HepG2 (cell line): Measurements from ENCODE around the gene DYSF. TPM values are rescaled to one million over a fixed set of nuclear protein-coding genes. Genes with fewer than 3 reads are reported as not detected.

ENCODE experiments used
- ATAC-seq: fragments of 200-7000 bp; cut with Tn5 transposase; 3 replicates; pipeline ENCODE4 v1.9.1; 2020; ENCODE audit warnings: mild to moderate bottlenecking, moderate library complexity
- BruUV-seq: library from RNA; stranded (reverse); fragments of 400-500 nt; replicated peaks from 2 replicates; lab custom pipeline; 2021; lab: Mats Ljungman, UMichigan
- CTCF ChIA-PET: fragments of 300-600 bp; formaldehyde crosslinking; extraction: SDS; loops from one replicate; lab custom pipeline; 2021; ENCODE audit warnings: low total read pairs, inconsistent platforms, low intra/inter-chr PET ratio; lab: Yijun Ruan, JAX
- POLR2A ChIA-PET: fragments of 350-600 bp; sonication (Branson Sonifier 250); formaldehyde crosslinking; loops from one replicate; lab custom pipeline; 2020; ENCODE audit warnings: antibody characterized with exemption, inconsistent platforms; lab: Yijun Ruan, JAX
- DNase-seq: peaks from one replicate; pipeline ENCODE4 v3.0.0-alpha.2; 2015; ENCODE audit warnings: low spot score
- FAIRE-seq: peaks from 3 replicates; lab custom pipeline; 2011; peaks lifted over from hg19 to GRCh38; lab: Jason Lieb, UNC
- H2AFZ ChIP-seq: one replicate; pipeline ENCODE4 v1.6.1; 2011; ENCODE audit warnings: low read length, inconsistent platforms
- H3K27ac ChIP-seq: fragments of 300-600 bp; 3 replicates; pipeline ENCODE4 v1.8.0; 2011; ENCODE audit warnings: mixed run types, mild to moderate bottlenecking, mixed read lengths, low read length, inconsistent platforms; ENCODE audit not compliant: insufficient read depth; ENCODE audit errors: extremely low read length
- H3K27me3 ChIP-seq, 2 experiments: fragments of 200-600 bp in 1 of 2; 2 replicates in 1 of 2; 3 replicates in 1 of 2; pipeline versions ENCODE4 v1.6.0 to v1.8.0; 2011; ENCODE audit warnings: low read length in 2 of 2, mild to moderate bottlenecking in 2 of 2, moderate library complexity in 2 of 2, inconsistent platforms in 1 of 2; ENCODE audit not compliant: insufficient read depth in 2 of 2, control insufficient read depth in 1 of 2
- H3K36me3 ChIP-seq, 2 experiments: fragments of 200-600 bp in 1 of 2; replicated peaks in 1 of 2; 2 replicates in 1 of 2; 3 replicates in 1 of 2; pipeline versions ENCODE4 v1.5.1 to v1.8.0; 2011; ENCODE audit warnings: low read length in 2 of 2, inconsistent platforms in 1 of 2; ENCODE audit not compliant: insufficient read depth in 2 of 2, control insufficient read depth in 1 of 2
- H3K4me1 ChIP-seq: 2 replicates; pipeline ENCODE4 v1.5.1; 2012; ENCODE audit warnings: low read length, inconsistent platforms; ENCODE audit not compliant: insufficient read depth
- H3K4me2 ChIP-seq: 2 replicates; pipeline ENCODE4 v1.6.0; 2011; ENCODE audit warnings: low read depth, low read length, inconsistent platforms
- H3K4me3 ChIP-seq, 3 experiments: fragments of 200-600 bp in 1 of 3; sonication (generic), shearing (Covaris generic) in 1 of 3; replicated peaks in 1 of 3; 2 replicates each; pipeline ENCODE4 v1.5.1; 2011 to 2016; ENCODE audit warnings: low read length in 3 of 3, inconsistent platforms in 2 of 3, low read depth in 2 of 3, mild to moderate bottlenecking in 2 of 3, control low read depth in 1 of 3, mixed read lengths in 1 of 3; ENCODE audit not compliant: insufficient read depth in 1 of 3
- H3K79me2 ChIP-seq: one replicate; pipeline ENCODE4 v1.6.1; 2011; ENCODE audit warnings: low read length, inconsistent platforms; ENCODE audit not compliant: insufficient read depth
- H3K9ac ChIP-seq: 2 replicates; pipeline ENCODE4 v1.6.0; 2011; ENCODE audit warnings: mild to moderate bottlenecking, low read depth, low read length, inconsistent platforms; ENCODE audit not compliant: insufficient read depth
- H3K9me3 ChIP-seq: 2 replicates; pipeline ENCODE4 v1.5.1; 2012; ENCODE audit warnings: mild to moderate bottlenecking, low read length
- H4K20me1 ChIP-seq: 2 replicates; pipeline ENCODE4 v1.6.0; 2011; ENCODE audit warnings: inconsistent platforms, mild to moderate bottlenecking, low read length, moderate library complexity; ENCODE audit not compliant: insufficient read depth
- ELK4 ChIP-seq: sonication (generic); formaldehyde crosslinking; IDR thresholded peaks from 2 replicates; pipeline ENCODE4 v1.9.0; 2021; ENCODE audit warnings: missing genetic modification reagents, borderline replicate concordance
- HNF4A ChIP-seq: sonication (generic); formaldehyde crosslinking; IDR thresholded peaks from 2 replicates; pipeline ENCODE4 v1.4.0; 2020; ENCODE audit warnings: missing genetic modification reagents
- ZBTB10 ChIP-seq: sonication (generic); formaldehyde crosslinking; IDR thresholded peaks from 2 replicates; pipeline ENCODE4 v1.4.0; 2020; ENCODE audit warnings: missing genetic modification reagents, borderline replicate concordance
- ZNF124 ChIP-seq: sonication (generic); formaldehyde crosslinking; IDR thresholded peaks from 2 replicates; pipeline ENCODE4 v1.4.0; 2020; ENCODE audit warnings: missing genetic modification reagents
- ZNF407 ChIP-seq: sonication (generic); formaldehyde crosslinking; IDR thresholded peaks from one replicate; pipeline ENCODE4 v1.5.1; 2020; ENCODE audit warnings: mild to moderate bottlenecking, missing genetic modification reagents; ENCODE audit errors: not compliant biosample characterization
- ZNF710 ChIP-seq: sonication (generic); formaldehyde crosslinking; IDR thresholded peaks from 2 replicates; pipeline ENCODE4 v1.5.0; 2020; ENCODE audit warnings: mild to moderate bottlenecking, missing genetic modification reagents, borderline replicate concordance
- ZNF788 ChIP-seq: sonication (generic); formaldehyde crosslinking; IDR thresholded peaks from 2 replicates; pipeline ENCODE4 v1.5.0; 2020; ENCODE audit warnings: mild to moderate bottlenecking, missing genetic modification reagents, borderline replicate concordance
- WGBS: methylation state at CpG from one replicate; pipeline ENCODE4 v1.1.6; 2017; ENCODE audit warnings: low lambda C conversion rate; 5-methylcytosine and 5-hydroxymethylcytosine counted together
- in situ Hi-C: cut with HindIII; loops from 2 replicates; pipeline ENCODE4 v1.10.0; 2017; ENCODE audit warnings: low pct_unique_long_range_greater_than_20kb; ENCODE audit not compliant: extremely low pct_ligation_motif_present
- intact Hi-C: fragments of 100-400 bp; cut with micrococcal nuclease; formaldehyde crosslinking; loops from one replicate; pipeline ENCODE4 v1.10.0; 2022; ENCODE audit not compliant: unreplicated experiment
- polyA plus RNA-seq, 8 experiments: library from polyadenylated mRNA; depleted of rRNA in 3 of 8; stranded (reverse) in 7 of 8; unstranded in 1 of 8; fragments of >200 nt; fragmentation: Illumina TruSeq in 4 of 8; extraction: Trizol in 4 of 8; gene quantifications; 2 replicates each; pipeline versions ENCODE4 v1.2.1 to v1.2.3, GENCODE V29; 2011 to 2016; ENCODE audit warnings: low read depth in 4 of 8, missing spikeins in 1 of 8, mixed read lengths in 1 of 8; ENCODE audit not compliant: insufficient read depth in 1 of 8
- total RNA-seq, 5 experiments: library from RNA; depleted of rRNA; stranded (reverse); fragments of >200 nt; fragmentation: Illumina TruSeq; extraction: Trizol; gene quantifications; 2 replicates each; pipeline ENCODE4 v1.2.3, GENCODE V29; 2016; ENCODE audit warnings: low read depth in 1 of 5

DYSF gene
- total and polyA plus RNA-seq, 2 of the 13 experiments (the other 11 are each of a cell fraction or from before 2014, with no cell fraction given) = 0.15 to 2.4 TPM

- no peak for DNase-seq
- Histone ChIP-seq H3K36me3 (no peaks in the 10 kb centered on the region), H3K4me3 (no peak overlapping the region), H3K27ac (no peak overlapping the region), H3K9ac (no peak overlapping the region), H3K27me3 (no peaks in the 10 kb centered on the region; a peak in 1 of 5 replicates), H3K79me2 (no peaks in the 10 kb centered on the region), H3K4me1 (no peaks in the 10 kb centered on the region), H2AFZ (no peak overlapping the region), H3K9me3 (no peaks in the 10 kb centered on the region), H4K20me1 (no peaks in the 10 kb centered on the region), H3K4me2 (no peak overlapping the region)
- no TSS peak for BruUV-seq
- in situ Hi-C loops (no loop called here), intact Hi-C loops (no loop called here)
- FAIRE-seq = no peak
- no peak for ATAC-seq
- WGBS = 31% methylated on average over 6 of the region's 6 CpGs
- ChIA-PET CTCF (no interaction called here), POLR2A (no interaction called here)
- no peak for TF ChIP-seq ZNF788 (CRISPR knock-in tag)
- no peak for TF ChIP-seq ZNF710
- no peak for TF ChIP-seq ELK4
- TF ChIP-seq ZBTB10 = no peak
- no peak for TF ChIP-seq ZNF407 (CRISPR knock-in tag)
- TF ChIP-seq HNF4A (CRISPR knock-in tag) = no peak
- TF ChIP-seq ZNF124 = no peak
These were observed 154.7 kb downstream of the DYSF start for GRCh38 chr2:71608034-71608433.
